ENCODE measurements around the gene CCER1. TPM values are rescaled to one million over a fixed set of nuclear protein-coding genes. Genes with fewer than 3 reads are reported as not detected.

The CCER1 gene
- total RNA-seq, 6 experiments from 2014 or later = not detected

GRCh38 chr12:90953956-90954421, 987 bp downstream of the CCER1 start:
- peak in 1 of 3 donors; percentile 49 for DNase-seq
- ATAC-seq = peak in 2 of 4 donors; percentile 12 to 25
- WGBS (ENCODE audit: insufficient coverage, low coverage, low lambda C conversion rate, missing lambda C conversion rate) = 61% methylated on average over 19 of the region's 32 CpGs

GRCh38 chr12:90951432-90952105, 3.4 kb downstream of the CCER1 start:
- H3K27ac ChIP-seq = no peak overlapping the region
- H3K4me3 ChIP-seq = no peak overlapping the region

More at GRCh38 chr12:90953956-90954421, 987 bp downstream of the CCER1 start:
- H3K4me1 ChIP-seq = no peaks in the 10 kb centered on the region
- H3K4me3 ChIP-seq = no peak overlapping the region
- H3K27me3 ChIP-seq = no peaks in the 10 kb centered on the region
- no peaks in the 10 kb centered on the region for H3K36me3 ChIP-seq
- intact Hi-C loops (cut with DNase I) = no loop called here
- H3K27ac ChIP-seq = no peak overlapping the region
- H3K9me3 ChIP-seq = no peaks in the 10 kb centered on the region
- TF ChIP-seq POLR2A (IDR thresholded peaks at IDR 0.05) (no peak), CTCF (IDR thresholded peaks at IDR 0.05) (peak in 3 of 4 donors; percentile 10 to 29 (median 29))

GRCh38 chr12:90947869-90948268, 7.1 kb downstream of the CCER1 start:
- no peaks in the 10 kb centered on the region for H3K4me1 ChIP-seq
- ATAC-seq = no peak
- H3K27me3 ChIP-seq = no peaks in the 10 kb centered on the region
- no peak overlapping the region for H3K4me3 ChIP-seq
- 93% methylated on average over 7 of the region's 7 CpGs for WGBS (ENCODE audit: insufficient coverage, low coverage, low lambda C conversion rate, missing lambda C conversion rate)
- no peak overlapping the region for H3K27ac ChIP-seq
- no peak for TF ChIP-seq CTCF (IDR thresholded peaks at IDR 0.05)
- TF ChIP-seq POLR2A (IDR thresholded peaks at IDR 0.05) = no peak
- no peaks in the 10 kb centered on the region for H3K9me3 ChIP-seq
- intact Hi-C loops (cut with DNase I) = no loop called here
- DNase-seq = no peak
- no peaks in the 10 kb centered on the region for H3K36me3 ChIP-seq

More at GRCh38 chr12:90951432-90952105, 3.4 kb downstream of the CCER1 start:
- Histone ChIP-seq H3K27me3 (no peaks in the 10 kb centered on the region), H3K36me3 (no peaks in the 10 kb centered on the region), H3K9me3 (no peaks in the 10 kb centered on the region), H3K4me1 (no peaks in the 10 kb centered on the region)
- DNase-seq (no peak), ATAC-seq (no peak)
- TF ChIP-seq POLR2A (IDR thresholded peaks at IDR 0.05) (no peak), CTCF (IDR thresholded peaks at IDR 0.05) (no peak)
- intact Hi-C loops (cut with DNase I) = no loop called here

- no peak for DNase-seq
- TF ChIP-seq POLR2A (IDR thresholded peaks at IDR 0.05) (no peak), CTCF (IDR thresholded peaks at IDR 0.05) (peak; percentile 36 to 58 (median 55))
- Histone ChIP-seq H3K4me3 (no peak overlapping the region), H3K9me3 (no peaks in the 10 kb centered on the region), H3K4me1 (no peaks in the 10 kb centered on the region), H3K27me3 (no peaks in the 10 kb centered on the region), H3K36me3 (no peaks in the 10 kb centered on the region), H3K27ac (no peak overlapping the region)
- 30% methylated on average over 1 of the region's 1 CpG for WGBS (ENCODE audit: insufficient coverage, low coverage, low lambda C conversion rate, missing lambda C conversion rate)
- intact Hi-C loops (cut with DNase I) = no loop called here
- ATAC-seq = peak; percentile 53 to 64 (median 59)
These were observed 9.8 kb downstream of the CCER1 start for GRCh38 chr12:90945070-90945649.

Measured in right lobe of liver (tissue), 6 donors.